NCI-H1436 treated with DMSO at 0.1 percent for 48 hours (cell line): Measurements from ENCODE around the gene SLC14A1.

Experiments
- DNase-seq: peaks from one replicate; lab custom pipeline; 2025; lab: John Stamatoyannopoulos, UW

The SLC14A1 gene

DNA sequence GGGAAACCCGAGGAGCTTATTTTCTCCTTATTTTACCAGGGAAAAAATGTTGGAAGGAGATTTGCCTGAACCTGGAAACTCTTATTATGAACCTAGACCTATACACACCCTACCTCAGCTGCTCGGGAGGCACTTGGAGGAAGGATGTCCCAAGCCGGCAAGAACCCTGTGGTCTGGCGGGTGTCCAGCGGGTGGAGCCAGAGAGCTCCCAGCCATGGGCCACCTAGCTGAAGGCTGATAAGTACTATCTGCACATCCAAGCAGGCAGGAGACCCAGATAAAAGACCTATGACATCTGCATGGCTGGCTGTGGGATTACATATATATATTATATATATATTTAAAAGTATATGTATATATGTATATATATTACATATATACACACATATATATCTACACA, 1.1 kb upstream of the SLC14A1 start:
- DNase-seq, result peak; percentile 9

DNA sequence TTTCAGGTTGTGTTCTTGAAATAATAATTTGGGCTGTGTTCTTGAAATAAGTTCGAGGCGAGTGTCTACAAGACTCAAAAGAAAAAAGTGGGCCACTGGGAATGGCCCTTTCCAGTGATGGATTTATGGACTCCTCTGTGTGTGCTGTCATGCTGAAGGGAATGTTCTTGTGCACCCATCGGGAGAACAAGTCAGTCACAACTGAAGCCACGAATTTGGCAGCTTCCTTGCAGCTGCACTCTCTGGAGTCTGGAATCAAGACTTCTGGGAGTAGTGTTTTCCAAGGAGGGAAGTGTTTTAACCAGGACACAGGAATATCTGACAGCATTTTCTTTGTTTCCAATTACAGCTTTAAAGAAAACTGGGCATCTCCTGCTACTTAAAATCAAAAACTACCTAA, 620 bp downstream of the SLC14A1 start:
- DNase-seq, result no peak

DNA sequence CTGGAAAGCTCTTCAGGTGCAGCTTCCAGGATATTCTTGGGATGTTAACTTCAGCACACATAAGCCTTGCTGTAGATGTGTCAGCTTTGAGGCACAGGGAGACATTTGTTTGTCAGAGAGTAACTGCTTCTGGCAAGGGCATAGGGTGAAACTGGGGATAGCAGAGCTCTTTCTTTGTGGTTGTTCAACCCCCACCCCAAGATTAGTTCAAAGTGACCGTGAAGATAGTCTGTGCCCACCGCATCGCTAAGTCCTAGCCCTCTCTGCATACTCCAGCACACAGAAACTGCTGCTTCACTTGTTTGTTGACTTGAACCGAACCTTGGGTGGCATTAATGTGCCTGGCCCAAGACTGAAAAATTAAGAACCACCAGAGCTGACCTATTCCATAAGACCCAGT, 1.4 kb downstream of the SLC14A1 start:
- no peak for DNase-seq

DNA sequence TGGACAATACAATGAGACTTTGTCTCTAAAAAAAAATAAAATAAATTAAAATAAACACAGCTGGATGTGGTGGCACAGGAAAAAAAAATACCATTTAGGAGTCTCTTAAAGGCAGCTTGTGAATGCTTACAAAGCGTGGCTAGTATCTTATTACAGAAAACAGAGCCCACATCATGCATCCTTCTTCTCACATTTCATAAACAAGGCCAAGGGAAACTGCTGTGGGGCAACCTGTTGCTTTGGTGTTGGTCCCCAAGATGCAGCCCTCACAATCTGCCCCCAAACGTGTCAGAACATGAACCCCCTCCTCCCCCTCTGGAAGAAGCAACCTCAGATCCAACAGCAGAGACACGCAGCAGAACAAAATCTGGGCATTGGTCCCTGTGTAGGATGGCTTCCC, 2.6 kb downstream of the SLC14A1 start:
- DNase-seq, result no peak

DNA sequence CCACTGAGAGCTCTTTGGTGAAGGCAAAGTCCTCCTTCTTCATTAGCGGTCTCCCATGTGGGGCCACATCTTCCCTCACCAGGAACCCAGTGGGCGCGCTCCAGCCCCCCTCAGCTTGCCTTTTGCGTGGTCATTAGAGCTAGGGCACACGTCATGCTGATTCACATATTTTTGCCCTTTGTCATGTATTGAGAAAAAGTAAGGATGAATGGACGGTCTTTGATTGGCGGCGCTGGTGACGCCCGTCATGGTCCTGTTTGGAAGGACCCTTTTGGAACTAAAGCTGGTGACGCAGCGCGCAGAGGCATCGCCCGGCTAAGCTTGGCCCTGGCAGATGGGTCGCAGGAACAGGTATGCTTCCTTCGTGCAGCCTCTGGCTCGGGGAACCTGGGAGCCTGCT, 3.1 kb downstream of the SLC14A1 start:
- no peak for DNase-seq

DNA sequence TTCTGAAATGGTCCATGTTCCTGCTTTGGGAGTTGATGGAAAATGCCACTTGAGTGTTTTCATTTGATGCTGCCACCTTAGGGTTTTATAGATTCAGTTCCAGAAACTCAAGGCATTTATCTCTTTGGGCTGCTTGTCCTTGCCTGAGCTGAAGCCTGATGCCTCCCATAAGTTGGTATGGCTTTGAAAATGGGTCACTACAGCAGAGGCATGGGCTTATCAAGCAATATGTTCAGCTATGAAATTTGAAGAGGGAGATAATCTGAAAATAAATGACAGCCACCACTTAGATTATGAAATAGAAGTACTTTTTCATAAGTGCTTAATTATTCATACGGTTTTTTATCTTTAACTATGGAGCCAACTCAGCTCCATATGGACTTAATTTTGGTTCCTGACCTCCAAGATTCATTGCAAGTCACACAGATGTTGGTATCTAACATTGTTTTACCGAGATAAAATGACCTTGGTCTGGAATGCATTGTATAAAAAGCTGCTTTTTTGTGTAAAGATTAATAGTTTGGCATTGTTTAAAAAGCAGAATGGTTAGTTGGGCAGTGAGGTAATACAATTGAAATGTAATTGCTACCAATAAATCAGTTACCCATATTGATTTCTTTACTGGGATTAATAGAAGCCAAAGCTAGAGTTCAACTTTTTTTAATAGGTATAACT, 4.5 kb downstream of the SLC14A1 start:
- no peak for DNase-seq

DNA sequence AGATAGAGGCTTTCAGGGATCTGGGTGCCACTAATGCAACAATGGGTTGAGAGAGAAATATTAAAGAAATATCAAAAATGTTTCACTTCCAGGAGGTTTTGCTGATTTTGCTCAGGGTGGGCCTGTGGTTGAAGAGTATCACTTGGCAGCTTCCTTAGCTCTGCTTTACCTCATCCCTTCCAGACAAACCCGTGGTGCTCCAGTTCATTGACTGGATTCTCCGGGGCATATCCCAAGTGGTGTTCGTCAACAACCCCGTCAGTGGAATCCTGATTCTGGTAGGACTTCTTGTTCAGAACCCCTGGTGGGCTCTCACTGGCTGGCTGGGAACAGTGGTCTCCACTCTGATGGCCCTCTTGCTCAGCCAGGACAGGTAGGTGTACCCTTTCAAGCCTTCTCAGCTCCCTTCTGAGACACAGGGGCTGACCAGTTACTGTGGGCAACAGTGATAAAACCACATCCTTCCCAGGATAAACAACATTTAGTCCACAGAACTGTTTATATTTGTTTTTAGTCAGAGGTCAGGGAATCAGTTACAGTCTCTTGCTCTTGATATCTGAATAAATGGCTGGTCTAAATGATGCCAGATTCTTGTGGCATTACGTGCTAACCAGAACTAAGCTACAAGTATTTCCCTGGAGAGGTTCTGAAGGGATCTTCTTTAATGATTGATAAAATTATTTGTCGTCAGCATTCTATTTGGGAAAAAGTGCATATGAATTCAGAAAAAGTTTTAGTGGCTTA, 7.0 kb downstream of the SLC14A1 start:
- no peak for DNase-seq

DNA sequence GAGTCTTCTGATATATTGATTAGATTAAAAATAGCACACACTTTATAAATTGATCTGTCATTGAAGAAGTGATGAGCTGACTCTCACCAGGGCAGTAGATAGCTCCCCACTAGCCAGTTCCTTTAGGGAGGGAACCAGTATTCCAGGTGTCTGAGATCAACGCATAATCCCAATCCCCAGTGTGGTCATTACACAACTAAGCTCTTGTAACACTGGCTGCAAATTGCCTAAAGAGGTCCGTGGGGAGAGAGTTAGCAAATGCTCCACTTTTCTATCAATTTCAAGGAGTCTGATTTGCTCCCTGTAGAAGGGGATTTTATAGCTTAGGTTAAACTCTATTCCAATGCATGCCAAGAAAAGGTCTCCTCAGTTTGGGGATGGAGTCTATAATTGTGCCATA, 7.7 kb downstream of the SLC14A1 start:
- DNase-seq, result no peak

DNA sequence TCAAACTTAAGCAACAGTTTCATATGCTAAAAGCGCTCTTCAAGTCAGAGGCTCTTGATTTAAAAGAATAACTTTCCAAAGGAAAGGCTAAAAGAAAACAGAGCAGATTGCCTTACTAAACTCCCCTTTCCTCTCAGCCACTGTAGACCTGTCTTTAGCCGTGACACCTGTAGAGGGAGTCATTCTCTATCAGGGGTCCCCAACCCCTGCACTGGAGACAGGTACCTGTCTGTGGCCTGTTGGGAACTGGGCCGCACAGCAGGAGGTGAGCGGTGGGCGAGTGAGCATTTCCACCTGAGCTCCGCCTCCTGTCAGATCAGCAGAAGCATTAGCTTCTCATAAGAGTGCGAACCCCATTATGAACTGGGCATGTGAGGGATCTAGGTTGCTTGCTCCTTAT, 9.6 kb downstream of the SLC14A1 start:
- DNase-seq, result no peak

DNA sequence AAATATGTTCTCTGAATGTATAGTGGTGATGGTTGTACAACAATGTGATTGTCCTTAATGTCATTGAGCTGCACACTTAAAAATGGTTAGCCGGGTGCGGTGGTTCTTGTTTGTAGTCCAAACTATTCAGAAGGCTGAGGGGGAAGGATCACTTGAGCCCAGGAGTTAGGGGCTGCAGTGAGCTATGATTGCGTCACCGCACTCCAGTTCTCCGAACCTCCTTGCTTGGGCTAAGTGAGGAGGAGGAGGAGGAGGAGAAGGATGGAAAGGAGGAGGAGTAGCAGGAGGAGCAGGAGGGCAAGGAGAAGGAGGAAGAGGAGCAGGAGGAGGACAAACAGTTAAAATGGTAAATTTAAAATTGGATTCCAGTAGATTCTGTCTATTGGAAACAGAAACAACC, 10.5 kb downstream of the SLC14A1 start:
- DNase-seq, result no peak

DNA sequence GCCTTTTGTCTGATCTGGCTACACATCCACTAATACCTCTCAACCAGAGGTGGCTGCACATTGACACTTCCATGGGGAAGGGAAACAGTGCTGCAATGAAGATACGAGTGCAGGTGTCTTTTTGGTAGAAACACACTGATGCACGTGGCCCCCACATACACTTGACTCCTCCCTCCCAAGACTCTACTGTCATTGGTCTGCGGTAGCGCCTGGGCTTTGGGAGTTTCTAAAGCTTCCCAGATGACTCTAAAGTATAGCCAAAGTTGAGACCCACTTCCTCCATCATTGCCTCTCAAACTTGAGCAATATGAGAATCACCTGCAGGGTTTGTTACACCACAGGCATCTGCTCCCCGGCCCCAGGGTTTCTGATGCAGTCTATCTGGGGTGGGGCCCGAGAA, 11.0 kb downstream of the SLC14A1 start:
- DNase-seq, result no peak

DNA sequence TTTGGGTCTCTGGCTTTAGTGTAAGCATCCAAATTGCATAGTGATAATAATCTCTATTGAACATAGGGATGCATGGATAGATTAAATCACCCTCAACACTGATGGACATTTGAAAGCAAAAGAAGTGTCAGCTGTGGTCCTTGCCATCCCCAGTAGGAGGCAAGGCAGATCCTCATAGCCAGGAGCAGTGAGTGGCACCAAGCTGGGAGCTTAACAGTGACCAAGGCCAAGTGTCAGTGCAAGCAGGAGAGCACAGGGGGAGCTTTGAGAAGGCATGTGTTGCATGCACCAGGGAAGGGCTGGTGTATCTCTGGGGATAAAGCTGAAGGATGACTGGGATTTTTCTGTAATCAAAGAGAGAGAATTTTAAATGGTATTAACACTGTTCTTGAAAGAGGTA, 14.7 kb downstream of the SLC14A1 start:
- DNase-seq, result no peak

DNA sequence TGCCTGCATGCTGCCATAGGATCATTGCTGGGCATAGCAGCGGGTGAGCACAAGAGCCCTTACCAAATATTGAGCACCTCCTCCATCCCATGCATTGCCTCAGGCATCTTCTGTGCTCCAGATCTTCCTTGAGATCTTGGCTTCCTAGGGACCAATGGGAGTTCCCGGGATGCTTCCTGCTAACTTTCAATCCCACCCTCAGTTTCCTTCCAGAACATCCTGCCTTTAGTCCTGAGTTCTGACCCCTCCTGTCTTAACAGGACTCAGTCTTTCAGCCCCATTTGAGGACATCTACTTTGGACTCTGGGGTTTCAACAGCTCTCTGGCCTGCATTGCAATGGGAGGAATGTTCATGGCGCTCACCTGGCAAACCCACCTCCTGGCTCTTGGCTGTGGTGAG, 15.3 kb downstream of the SLC14A1 start:
- no peak for DNase-seq

DNA sequence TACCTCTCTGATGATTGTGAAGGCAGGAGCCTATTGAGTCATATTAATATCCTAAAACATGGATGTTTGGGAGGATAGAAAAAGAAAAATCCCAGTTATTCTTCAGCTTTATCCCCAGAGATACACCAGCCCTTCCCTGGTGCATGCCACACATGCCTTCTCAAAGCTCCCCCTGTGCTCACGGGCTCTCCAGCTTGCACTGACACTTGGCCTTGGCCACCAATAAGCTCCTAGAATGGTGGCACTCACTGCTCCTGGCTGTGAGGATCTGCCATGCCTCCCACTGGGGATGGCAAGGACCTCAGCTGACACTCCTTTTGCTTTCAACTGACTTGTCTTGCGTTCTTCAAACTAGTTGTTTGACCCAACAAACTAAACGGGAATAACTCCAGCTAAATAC, 15.9 kb downstream of the SLC14A1 start:
- DNase-seq, result no peak

DNA sequence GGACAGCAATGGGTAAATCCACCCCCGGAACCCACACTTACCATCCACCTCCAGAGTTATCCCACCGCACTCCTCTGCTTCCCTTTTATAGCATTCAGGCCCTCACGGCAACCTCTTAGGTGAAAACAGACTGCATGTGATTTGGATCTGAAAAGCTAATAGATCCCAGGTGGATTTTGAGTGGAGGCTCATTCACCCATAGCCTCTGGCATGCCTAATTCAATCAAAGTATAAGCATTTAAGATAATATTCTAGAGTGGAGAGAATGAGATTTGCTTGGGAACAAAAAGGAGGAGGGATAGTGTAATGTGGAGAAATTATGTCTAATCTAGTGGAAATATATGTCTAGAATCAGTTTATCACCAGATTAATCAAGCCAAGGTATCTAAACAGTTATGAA, 17.1 kb downstream of the SLC14A1 start:
- DNase-seq, result no peak

DNA sequence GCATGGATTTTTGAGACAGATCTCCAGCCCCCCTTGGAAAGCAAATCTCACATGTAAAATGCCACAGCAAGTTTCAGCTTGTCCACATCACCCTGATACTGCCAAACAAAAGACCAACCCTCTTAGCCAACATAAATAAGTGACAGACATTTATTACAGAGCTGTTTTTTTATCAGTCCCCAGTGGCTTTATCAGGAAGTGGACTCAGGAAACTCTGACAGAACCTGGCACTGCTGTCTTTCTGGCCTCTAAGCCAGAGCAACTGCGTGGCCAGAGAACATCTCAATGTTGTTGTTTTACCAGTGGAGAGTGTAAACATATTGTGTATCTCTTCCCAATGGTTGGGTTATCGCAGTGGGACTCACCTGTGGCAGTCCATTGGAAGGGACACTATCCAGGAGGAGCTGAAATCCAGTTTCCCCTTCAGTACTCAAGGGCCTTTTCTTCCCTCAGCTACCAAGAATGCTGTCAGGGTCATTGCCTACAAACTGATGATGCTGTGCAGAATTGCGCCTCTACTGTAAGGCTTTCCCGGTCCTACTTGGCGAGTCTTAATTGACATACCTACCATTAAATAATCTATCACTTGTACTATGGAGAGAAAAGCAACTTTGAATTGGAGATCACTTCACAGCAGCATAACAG, 22.0 kb downstream of the SLC14A1 start:
- no peak for DNase-seq

DNA sequence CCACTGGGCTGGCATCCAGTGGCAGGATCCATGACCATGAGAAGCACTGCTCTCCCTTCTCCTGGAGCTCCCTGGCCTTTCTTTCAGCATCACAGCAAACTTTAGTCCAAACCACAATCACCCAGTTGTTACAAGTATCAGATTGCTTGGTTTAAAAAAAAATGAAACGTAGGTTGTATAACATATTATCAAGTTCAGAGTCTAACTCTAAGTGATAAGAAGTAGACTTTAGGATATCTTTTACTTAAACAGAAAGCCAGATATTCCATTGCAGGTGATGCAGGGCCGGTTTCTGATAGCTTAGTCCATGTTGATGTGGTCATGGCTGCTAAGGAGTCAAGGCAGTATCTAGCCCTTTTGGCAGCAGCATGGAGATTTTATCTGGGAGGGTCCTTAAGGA, 24.5 kb downstream of the SLC14A1 start:
- DNase-seq, result no peak

DNA sequence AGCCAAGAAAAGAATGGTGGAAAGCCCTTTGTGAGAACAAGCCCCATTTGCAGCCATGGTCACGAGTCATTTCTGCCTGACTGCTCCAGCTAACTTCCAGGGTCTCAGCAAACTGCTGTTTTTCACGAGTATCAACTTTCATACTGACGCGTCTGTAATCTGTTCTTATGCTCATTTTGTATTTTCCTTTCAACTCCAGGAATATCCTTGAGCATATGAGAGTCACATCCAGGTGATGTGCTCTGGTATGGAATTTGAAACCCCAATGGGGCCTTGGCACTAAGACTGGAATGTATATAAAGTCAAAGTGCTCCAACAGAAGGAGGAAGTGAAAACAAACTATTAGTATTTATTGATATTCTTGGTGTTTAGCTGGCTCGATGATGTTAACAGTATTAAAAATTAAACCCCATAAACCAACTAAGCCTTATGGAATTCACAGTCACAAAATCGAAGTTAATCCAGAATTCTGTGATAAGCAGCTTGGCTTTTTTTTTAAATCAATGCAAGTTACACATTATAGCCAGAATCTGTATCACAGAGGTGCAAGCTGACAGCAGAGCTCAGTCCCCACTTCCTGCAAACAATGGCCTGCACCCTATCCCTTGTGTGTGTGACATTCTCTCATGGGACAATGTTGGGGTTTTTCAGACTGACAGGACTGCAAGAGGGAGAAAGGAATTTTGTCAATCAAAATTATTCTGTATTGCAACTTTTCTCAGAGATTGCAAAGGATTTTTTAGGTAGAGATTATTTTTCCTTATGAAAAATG, 26.1 kb downstream of the SLC14A1 start:
- DNase-seq, result no peak

DNA sequence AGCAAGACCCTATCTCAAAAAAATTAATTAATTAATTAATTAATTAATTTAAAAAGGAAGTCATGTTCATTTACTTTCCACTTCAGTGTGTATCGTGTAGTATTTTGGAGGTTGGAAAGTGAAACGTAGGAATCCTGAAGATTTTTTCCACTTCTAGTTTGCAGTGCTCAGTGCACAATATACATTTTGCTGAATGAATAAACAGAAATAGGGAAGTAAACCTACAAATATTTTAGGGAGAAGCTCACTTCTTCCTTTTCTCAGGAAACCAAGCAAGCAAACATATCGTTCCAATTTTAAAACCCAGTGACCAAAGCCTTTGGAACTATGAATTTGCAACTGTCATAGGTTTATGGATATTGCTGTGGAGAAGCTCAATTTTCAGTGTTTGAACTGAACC, 27.8 kb downstream of the SLC14A1 start:
- DNase-seq, result no peak

DNA sequence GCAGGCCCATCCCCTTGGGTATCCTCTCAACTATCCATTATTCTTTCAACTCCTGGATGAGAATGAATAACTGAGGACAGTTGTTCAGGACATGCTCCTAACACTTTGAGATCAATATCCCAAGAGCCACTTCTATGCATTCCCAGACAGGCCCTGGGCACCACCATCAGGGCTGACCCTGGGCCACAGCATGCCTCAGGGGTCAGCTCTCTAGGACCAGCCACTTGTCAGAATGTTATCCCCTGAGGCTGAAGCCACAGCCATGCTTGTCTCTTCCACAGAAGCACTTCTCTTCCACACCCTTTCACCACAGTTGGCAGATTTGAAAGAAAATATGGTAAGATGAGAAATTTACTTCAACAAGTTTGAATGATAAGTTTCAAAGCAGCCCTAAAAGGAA, 28.7 kb downstream of the SLC14A1 start:
- no peak for DNase-seq

DNA sequence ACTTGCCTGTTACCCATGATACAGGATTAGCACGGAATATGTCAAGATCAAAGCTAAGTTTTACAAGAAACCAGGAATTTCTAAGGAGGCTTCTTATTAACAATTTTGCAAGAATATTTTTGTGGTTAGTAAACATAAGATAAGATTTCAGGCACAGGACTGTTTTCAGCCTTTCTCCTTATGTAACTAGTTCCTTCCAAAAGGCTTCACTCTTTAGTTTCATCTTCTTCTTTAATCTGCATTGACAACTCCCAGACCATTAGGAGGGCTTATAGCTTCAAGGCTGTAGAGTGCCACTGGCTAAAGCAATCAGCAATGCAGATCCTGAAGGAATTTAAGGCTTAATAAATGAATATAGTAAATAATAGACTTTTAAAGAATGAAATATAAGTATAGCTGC, 29.3 kb downstream of the SLC14A1 start:
- no peak for DNase-seq

DNA sequence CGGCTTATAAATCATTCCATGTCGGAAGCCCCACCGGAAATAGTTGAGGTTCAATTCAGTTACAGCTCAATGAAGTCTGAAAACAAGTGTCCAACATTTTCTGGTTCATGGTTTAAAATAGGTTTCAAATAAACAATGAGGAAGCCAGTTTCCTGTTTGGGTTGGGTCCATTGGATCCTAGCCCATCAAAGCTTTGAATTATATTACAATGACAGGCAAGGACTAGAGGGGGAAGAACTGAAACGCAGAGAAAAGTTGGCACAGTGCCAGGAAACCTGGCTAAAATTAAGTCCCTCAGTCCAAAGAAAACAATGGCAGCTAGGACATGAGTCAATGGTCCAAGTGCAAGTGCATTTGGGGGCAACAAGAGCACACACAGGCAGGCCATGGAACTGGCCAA, 32.0 kb downstream of the SLC14A1 start:
- no peak for DNase-seq

DNA sequence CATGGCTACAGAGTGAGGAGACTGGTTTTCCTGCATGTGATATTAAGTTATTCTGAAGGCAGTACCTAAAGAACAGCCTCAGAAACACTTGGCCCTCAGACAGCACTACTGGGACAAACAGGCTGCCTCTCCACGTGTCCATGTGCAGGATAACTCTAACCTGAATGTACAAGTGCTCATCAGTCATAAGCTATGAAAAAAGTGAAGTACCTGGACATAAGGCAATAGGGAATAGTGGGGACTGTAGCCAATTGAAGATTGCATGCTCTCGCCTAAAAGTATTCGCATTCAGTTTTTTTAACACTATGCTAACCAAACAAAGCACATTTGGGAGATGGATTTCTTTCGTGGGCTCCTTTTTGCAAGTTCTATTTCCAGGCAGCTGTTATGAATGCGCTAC, 33.0 kb downstream of the SLC14A1 start:
- DNase-seq, result no peak
